K562 (cell line): ENCODE measurements around the gene IL1RL2. TPM values are rescaled to one million over a fixed set of nuclear protein-coding genes. Genes with fewer than 3 reads are reported as not detected.

Experiments
- ATAC-seq: fragments of 200-7000 bp; cut with Tn5 transposase; 3 replicates; pipeline ENCODE4 v1.9.1; 2020; ENCODE audit warnings: moderate library complexity
- BruUV-seq: library from RNA; stranded (reverse); fragments of 400-500 nt; replicated peaks from 2 replicates; lab custom pipeline; 2021; lab: Mats Ljungman, UMichigan
- CTCF ChIA-PET: fragments of 300-600 bp; formaldehyde crosslinking; extraction: SDS; loops from one replicate; lab custom pipeline; 2021; ENCODE audit warnings: low intra/inter-chr PET ratio; lab: Yijun Ruan, JAX
- POLR2A ChIA-PET: fragments of 300-600, 350-650 bp; sonication (Branson Sonifier 250); formaldehyde crosslinking; extraction: SDS; loops from one replicate; lab custom pipeline; 2021; ENCODE audit warnings: antibody characterized with exemption, inconsistent platforms; lab: Yijun Ruan, JAX
- DNase-seq, 4 experiments: peaks; one replicate each; pipeline versions ENCODE4 v3.0.0 to v3.0.0-alpha.2; 2011 to 2018; ENCODE audit warnings: low spot score in 3 of 4, mixed read lengths in 3 of 4; ENCODE audit errors: extremely low read depth in 1 of 4
- FAIRE-seq: peaks from 2 replicates; lab custom pipeline; 2011; peaks lifted over from hg19 to GRCh38; lab: Jason Lieb, UNC
- H2AFZ ChIP-seq: 2 replicates; pipeline ENCODE4 v1.6.0; 2011; ENCODE audit warnings: low read depth, low read length, control low read depth, inconsistent platforms
- H3K27ac ChIP-seq: fragments of 200-600 bp; 3 replicates; pipeline ENCODE4 v1.8.0; 2011; ENCODE audit warnings: low read depth, mild to moderate bottlenecking, control low read depth, inconsistent platforms, low read length, moderate library complexity, mixed read lengths; ENCODE audit errors: extremely low read depth
- H3K27me3 ChIP-seq, 2 experiments: fragments of 300-600 bp in 1 of 2; 2 replicates in 1 of 2; 3 replicates in 1 of 2; pipeline versions ENCODE4 v1.6.0 to v1.8.0; 2011; ENCODE audit warnings: inconsistent platforms in 2 of 2, low read length in 2 of 2, mild to moderate bottlenecking in 1 of 2, mixed read lengths in 1 of 2, moderate library complexity in 1 of 2; ENCODE audit not compliant: control insufficient read depth in 2 of 2, insufficient read depth in 2 of 2
- H3K36me3 ChIP-seq: fragments of 300-600 bp; 3 replicates; pipeline ENCODE4 v1.8.0; 2011; ENCODE audit warnings: mild to moderate bottlenecking, low read length, inconsistent platforms; ENCODE audit not compliant: control insufficient read depth, insufficient read depth
- H3K4me1 ChIP-seq, 2 experiments: fragments of 200-600 bp in 1 of 2; replicated peaks in 1 of 2; 2 replicates in 1 of 2; 3 replicates in 1 of 2; pipeline versions ENCODE4 v1.5.1 to v1.8.0; 2011; ENCODE audit warnings: inconsistent platforms in 2 of 2, low read length in 2 of 2, mild to moderate bottlenecking in 1 of 2, mixed read lengths in 1 of 2, moderate library complexity in 1 of 2; ENCODE audit not compliant: control insufficient read depth in 2 of 2, insufficient read depth in 2 of 2
- H3K4me2 ChIP-seq: 2 replicates; pipeline ENCODE4 v1.6.1; 2011; ENCODE audit warnings: low read length, control low read depth, inconsistent platforms, mixed read lengths; ENCODE audit not compliant: insufficient read depth
- H3K4me3 ChIP-seq: fragments of 200-600 bp; sonication (generic), shearing (Covaris generic); 2 replicates; pipeline ENCODE4 v1.5.1; 2016; ENCODE audit warnings: control low read depth, inconsistent platforms
- H3K79me2 ChIP-seq: fragments of 200-600 bp; 3 replicates; pipeline ENCODE4 v1.8.0; 2011; ENCODE audit warnings: low read length, inconsistent platforms; ENCODE audit not compliant: control insufficient read depth, insufficient read depth
- H3K9ac ChIP-seq, 2 experiments: 2 replicates each; pipeline versions ENCODE4 v1.6.0 to v1.6.1; 2011; ENCODE audit warnings: low read depth in 2 of 2, low read length in 2 of 2, control low read depth in 1 of 2, inconsistent platforms in 1 of 2, mild to moderate bottlenecking in 1 of 2, mixed read lengths in 1 of 2; ENCODE audit not compliant: insufficient read depth in 1 of 2
- H3K9me1 ChIP-seq: one replicate; pipeline ENCODE4 v1.6.0; 2011; ENCODE audit warnings: inconsistent platforms, mild to moderate bottlenecking, low read length, moderate library complexity; ENCODE audit not compliant: control insufficient read depth, insufficient read depth
- H3K9me3 ChIP-seq: replicated peaks from 2 replicates; pipeline ENCODE4 v1.5.1; 2011; ENCODE audit warnings: low read depth, low read length, inconsistent platforms; ENCODE audit not compliant: control insufficient read depth, insufficient read depth
- H4K20me1 ChIP-seq: replicated peaks from 2 replicates; pipeline ENCODE4 v1.6.1; 2011; ENCODE audit warnings: low read length, inconsistent platforms, mixed read lengths; ENCODE audit not compliant: control insufficient read depth, insufficient read depth
- ARID4B ChIP-seq: sonication (generic); formaldehyde crosslinking; IDR thresholded peaks from 2 replicates; pipeline ENCODE4 v1.8.0; 2022; ENCODE audit warnings: mild to moderate bottlenecking, missing genetic modification reagents
- BHLHE40 ChIP-seq: IDR thresholded peaks from 2 replicates; pipeline ENCODE4 v1.6.1; 2011; ENCODE audit warnings: low read length, improper control_type of control experiment
- CBX3 ChIP-seq, 2 experiments: IDR thresholded peaks; 1 replicate in 1 of 2; 2 replicates in 1 of 2; pipeline ENCODE4 v1.6.1; 2012; ENCODE audit warnings: inconsistent platforms in 2 of 2, low read length in 2 of 2, borderline replicate concordance in 1 of 2, control low read depth in 1 of 2
- CBX5 ChIP-seq: IDR thresholded peaks from 2 replicates; pipeline ENCODE4 v1.6.1; 2014; ENCODE audit warnings: low read depth, borderline replicate concordance
- ELK3 ChIP-seq: fragments of 450-650 bp; formaldehyde crosslinking; IDR thresholded peaks from 2 replicates; pipeline ENCODE4 v1.4.0; 2020; ENCODE audit warnings: mild to moderate bottlenecking
- EP400 ChIP-seq: fragments of 450-650 bp; IDR thresholded peaks from 2 replicates; pipeline ENCODE4 v1.6.1; 2017; ENCODE audit warnings: antibody characterized with exemption, mild to moderate bottlenecking, moderate library complexity
- HDAC3 ChIP-seq: fragments of 450-650 bp; IDR thresholded peaks from 2 replicates; pipeline ENCODE4 v1.6.1; 2018; ENCODE audit warnings: borderline replicate concordance, mild to moderate bottlenecking, moderate library complexity; ENCODE audit not compliant: partially characterized antibody
- MBD2 ChIP-seq: sonication (generic); IDR thresholded peaks from 2 replicates; pipeline ENCODE4 v1.6.1; 2016; ENCODE audit warnings: low read depth, borderline replicate concordance
- RAD51 ChIP-seq: fragments of 450-650 bp; IDR thresholded peaks from 2 replicates; pipeline ENCODE4 v1.7.1; 2016; ENCODE audit warnings: low read depth, mild to moderate bottlenecking, borderline replicate concordance
- SNIP1 ChIP-seq: fragments of 450-650 bp; IDR thresholded peaks from 2 replicates; pipeline ENCODE4 v1.7.1; 2017; ENCODE audit warnings: low read depth, mild to moderate bottlenecking
- SNRNP70 ChIP-seq: fragments of 200-400 bp; formaldehyde crosslinking; optimal IDR thresholded peaks from 2 replicates; pipeline ENCODE3; 2017; ENCODE audit warnings: low read depth, low read length
- ZFP1 ChIP-seq: fragments of 450-650 bp; formaldehyde crosslinking; IDR thresholded peaks from 2 replicates; pipeline ENCODE4 v1.4.0; 2020; ENCODE audit warnings: mild to moderate bottlenecking, mixed read lengths
- ZNF184 ChIP-seq: sonication (generic); formaldehyde crosslinking; IDR thresholded peaks from 2 replicates; pipeline ENCODE4 v1.5.0; 2020; ENCODE audit warnings: missing genetic modification reagents
- ZNF354B ChIP-seq: fragments of 250-450 bp; sonication (Bioruptor Pico); IDR thresholded peaks from 2 replicates; pipeline ENCODE4 v1.4.0; 2020
- ZNF507 ChIP-seq: conservative IDR thresholded peaks from 2 replicates; pipeline ENCODE4 v1.6.1; 2017; ENCODE audit warnings: missing genetic modification characterization, missing compliant biosample characterization
- ZNF586 ChIP-seq: fragments of 450-650 bp; formaldehyde crosslinking; conservative IDR thresholded peaks from 2 replicates; pipeline ENCODE4 v1.4.0; 2020; ENCODE audit warnings: mild to moderate bottlenecking, moderate library complexity
- ZNF830 ChIP-seq: fragments of 250-450 bp; sonication (Bioruptor Pico); IDR thresholded peaks from 2 replicates; pipeline ENCODE4 v1.5.0; 2021; ENCODE audit warnings: mild to moderate bottlenecking
- WGBS: fragments of 100-300 bp; shearing (Covaris generic); methylation state at CpG from one replicate; pipeline ENCODE4 v1.1.6; 2016; ENCODE audit warnings: low coverage, mixed read lengths; ENCODE audit not compliant: insufficient coverage; ENCODE audit errors: missing lambda C conversion rate; 5-methylcytosine and 5-hydroxymethylcytosine counted together
- in situ Hi-C: fragments of 300-500 bp; cut with MboI; formaldehyde crosslinking; loops from 4 replicates; pipeline ENCODE4 v1.15.0; 2018; ENCODE audit warnings: inconsistent platforms, mixed read lengths
- intact Hi-C: fragments of 100-400 bp; cut with micrococcal nuclease; formaldehyde crosslinking; loops from 2 replicates; pipeline ENCODE4 v1.14.2; 2022
- polyA plus RNA-seq, 8 experiments: library from polyadenylated mRNA; depleted of rRNA in 4 of 8; stranded (reverse) in 5 of 8; unstranded in 3 of 8; fragments of >200 nt; fragmentation: Nextera tagmentation in 2 of 8; fragmentation: Illumina TruSeq in 1 of 8; extraction: Ambion mirVana in 2 of 8; extraction: Trizol in 1 of 8; gene quantifications; 2 replicates each; pipeline versions ENCODE4 v1.2.1 to v1.2.3, GENCODE V29; 2011 to 2014; ENCODE audit warnings: inconsistent platforms in 1 of 8, missing spikeins in 1 of 8
- total RNA-seq, 7 experiments: library from RNA; depleted of rRNA in 6 of 7; stranded (reverse); fragments of >200 nt in 6 of 7; fragmentation: Illumina TruSeq in 2 of 7; extraction: Trizol in 2 of 7; gene quantifications; 2 replicates each; pipeline versions ENCODE4 v1.2.1 to v1.2.3, GENCODE V29; 2011 to 2021; ENCODE audit warnings: low replicate concordance in 1 of 7

IL1RL2 gene
- total and polyA plus RNA-seq, 9 of the 15 experiments (the other 6 are each of a cell fraction or from before 2014, with no cell fraction given), result not detected

DNA sequence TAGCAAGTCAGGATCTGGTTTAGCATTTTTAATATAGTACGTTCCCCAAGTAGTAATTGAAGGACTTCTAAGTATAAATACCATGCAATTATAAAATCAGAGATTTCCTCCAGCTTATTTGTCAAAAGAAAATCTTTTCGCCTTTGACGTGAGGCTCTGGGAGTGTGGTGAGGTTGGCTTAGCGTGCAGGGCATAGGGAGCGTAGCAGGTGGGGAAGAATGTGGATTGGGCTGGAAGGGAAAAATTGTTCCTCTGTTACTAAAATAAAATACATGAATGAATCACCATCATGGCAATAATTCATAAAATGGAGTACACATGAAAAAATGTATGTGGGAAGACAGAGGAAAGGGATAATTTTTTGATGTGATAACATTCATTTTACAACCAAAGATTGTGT lies 5.4 kb upstream of the IL1RL2 start:
- H2AFZ ChIP-seq, result no peak overlapping the region
- no peak overlapping the region for H3K27ac ChIP-seq
- intact Hi-C loops (no loop called here), in situ Hi-C loops (no loop called here)
- DNase-seq (no peak), ATAC-seq (no peak), FAIRE-seq (no peak)
- POLR2A ChIA-PET, result interaction anchor here (0.6 to 1.2 kb wide), 2 partner anchors 15 to 222 kb away, joined by 3 to 5 read pairs; no protein-coding TSS in a partner anchor
- no TSS peak for BruUV-seq
- H3K36me3 ChIP-seq, result no peaks in the 10 kb centered on the region
- H4K20me1 ChIP-seq, result no peaks in the 10 kb centered on the region
- H3K9me1 ChIP-seq, result no peaks in the 10 kb centered on the region
- CTCF ChIA-PET, result no interaction called here
- no peak overlapping the region for H3K4me3 ChIP-seq
- H3K9ac ChIP-seq, result no peak overlapping the region
- no peaks in the 10 kb centered on the region for H3K79me2 ChIP-seq
- WGBS, result 52% methylated on average over 5 of the region's 5 CpGs
- TF ChIP-seq SNRNP70, result no peak
- no peak for TF ChIP-seq ZNF586 (CRISPR knock-in tag)
- no peak for TF ChIP-seq ZNF354B
- no peak for TF ChIP-seq ZNF830 (CRISPR knock-in tag)
- no peak for TF ChIP-seq ZNF184
- no peak for TF ChIP-seq ZNF507
- TF ChIP-seq ELK3, result no peak
- TF ChIP-seq RAD51, result no peak
- TF ChIP-seq EP400, result no peak
- no peak for TF ChIP-seq ARID4B (CRISPR knock-in tag)
- no peak for TF ChIP-seq ZFP1 (CRISPR knock-in tag)
- no peak for TF ChIP-seq MBD2
- no peak for TF ChIP-seq CBX5
- no peak for TF ChIP-seq SNIP1
- TF ChIP-seq HDAC3, result no peak
- TF ChIP-seq BHLHE40, result no peak
- no peak for TF ChIP-seq CBX3 (IDR thresholded peaks at IDR 0.05; ENCODE audit: borderline replicate concordance in 1 of 2, low read length in 2 of 2)
- no peaks in the 10 kb centered on the region for H3K4me1 ChIP-seq
- H3K9me3 ChIP-seq, result no peaks in the 10 kb centered on the region
- H3K4me2 ChIP-seq, result no peak overlapping the region
- H3K27me3 ChIP-seq, result no peaks in the 10 kb centered on the region
